ENCODE data around the gene HDAC4. TPM values are rescaled to one million over a fixed set of nuclear protein-coding genes. Genes with fewer than 3 reads are reported as not detected.

HDAC4 gene
- total RNA-seq, 1 experiment from 2014 or later, result 47.6 TPM

DNA sequence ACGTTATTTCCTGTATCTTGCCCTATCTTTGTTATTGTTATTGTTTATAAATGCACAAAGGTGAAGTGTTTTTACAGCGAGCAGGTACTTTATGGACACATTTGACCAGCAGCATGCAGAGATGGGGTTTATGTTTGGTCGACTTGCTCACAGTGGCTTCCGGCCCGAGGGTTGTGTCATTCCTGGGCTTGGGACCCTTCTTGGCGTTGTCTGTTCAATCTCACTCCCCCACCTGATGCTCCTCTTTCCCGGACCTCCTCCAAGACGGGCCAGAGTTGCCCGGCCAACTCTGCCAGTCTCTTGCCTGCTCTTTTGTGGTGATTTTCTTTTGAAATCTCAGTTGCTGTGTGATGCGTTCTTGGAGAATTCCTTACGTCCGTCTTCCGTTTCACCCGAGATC is 399.0 kb downstream of the HDAC4 start:
- peaks cover 0 to 2% of the 10 kb centered on the region in 2 experiments; a peak in 2 of 4 replicates for H3K4me1 ChIP-seq (ENCODE audit: control insufficient read depth in 1 of 2, insufficient read depth in 2 of 2, low read length in 2 of 2)
- no peak overlapping the region for H3K27ac ChIP-seq (ENCODE audit: low read depth, low read length)
- DNase-seq (ENCODE audit: low read depth, low spot score), result no peak
- POLR2A ChIA-PET, result no interaction called here
- no peaks in the 10 kb centered on the region for H3K36me3 ChIP-seq (ENCODE audit: control insufficient read depth in 1 of 2, insufficient read depth in 2 of 2, low read length in 2 of 2)
- intact Hi-C loops (cut with micrococcal nuclease), result no loop called here
- H3K9ac ChIP-seq (ENCODE audit: low read length), result no peak overlapping the region
- H3K9me2 ChIP-seq (ENCODE audit: insufficient read depth), result no peaks in the 10 kb centered on the region
- no peaks in the 10 kb centered on the region for H3K9me3 ChIP-seq (ENCODE audit: control insufficient read depth in 1 of 2, insufficient read depth in 1 of 2, low read depth in 1 of 2, low read length in 2 of 2)
- H4K20me1 ChIP-seq (ENCODE audit: insufficient read depth), result no peaks in the 10 kb centered on the region
- H3K79me2 ChIP-seq (ENCODE audit: insufficient read depth, low read length), result no peaks in the 10 kb centered on the region
- H2AFZ ChIP-seq (ENCODE audit: low read depth, low read length, poor library complexity, severe bottlenecking), result no peak overlapping the region
- CTCF ChIA-PET, result no interaction called here
- RAD21 ChIA-PET (ENCODE audit: low non-redundant PET in 1 of 2, low total read pairs in 2 of 2, uncharacterized antibody in 2 of 2, unreplicated experiment in 2 of 2), result no interaction called here
- no TSS peak for BruUV-seq (replicated peaks)
- peaks cover 10% of the 10 kb centered on the region; the same call in 1 of the 2 replicates for H3K27me3 ChIP-seq (ENCODE audit: insufficient read depth, low read length)
- no peak overlapping the region for H3K4me3 ChIP-seq (replicated peaks in 1 of 2; ENCODE audit: low read depth in 1 of 2, low read length in 2 of 2)
- ATAC-seq, result no peak
- TF ChIP-seq TCF7L2 (IDR thresholded peaks at IDR 0.05; ENCODE audit: borderline replicate concordance, extremely low read depth, insufficient read depth, insufficient read length), result no peak
- no peak for TF ChIP-seq RAD21 (IDR thresholded peaks at IDR 0.05; ENCODE audit: low read depth)
- H3K4me2 ChIP-seq (ENCODE audit: low read length), result no peak overlapping the region

DNA sequence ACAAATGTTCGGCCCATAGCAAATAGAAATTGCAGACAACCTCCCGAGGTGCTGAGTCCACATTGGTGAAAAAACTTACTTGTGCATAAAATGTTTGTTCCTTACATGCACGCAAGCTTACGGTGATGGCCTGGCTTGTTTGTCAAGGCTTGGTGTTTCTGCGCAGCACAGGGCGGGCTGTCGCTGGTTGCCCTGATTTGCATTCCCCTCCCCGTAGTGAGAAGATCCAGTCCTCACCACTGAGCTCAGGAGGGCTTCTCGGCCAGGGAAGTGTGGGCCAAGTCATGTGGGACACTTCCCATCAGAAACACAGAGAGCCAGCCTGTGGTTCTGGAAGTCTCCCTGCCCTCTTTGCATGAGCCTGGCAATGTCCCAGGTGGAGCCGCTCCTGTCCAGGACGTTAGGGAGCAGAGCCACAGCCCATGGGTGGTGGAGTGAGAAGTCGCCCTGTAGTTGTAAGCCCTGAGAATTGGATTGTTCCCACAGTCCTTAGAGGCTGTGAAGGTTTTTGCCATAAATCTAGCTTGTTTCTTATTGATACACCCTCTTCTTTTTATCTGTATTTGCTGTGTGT is 400.2 kb downstream of the HDAC4 start:
- no peak for DNase-seq (ENCODE audit: low read depth, low spot score)
- TF ChIP-seq, protein P1, sequence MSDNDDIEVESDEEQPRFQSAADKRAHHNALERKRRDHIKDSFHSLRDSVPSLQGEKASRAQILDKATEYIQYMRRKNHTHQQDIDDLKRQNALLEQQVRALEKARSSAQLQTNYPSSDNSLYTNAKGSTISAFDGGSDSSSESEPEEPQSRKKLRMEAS (IDR thresholded peaks at IDR 0.05), result no peak
- TF ChIP-seq CBX3 (IDR thresholded peaks at IDR 0.05; ENCODE audit: low read depth), result no peak
- TF ChIP-seq SRF (IDR thresholded peaks at IDR 0.05; ENCODE audit: low read depth), result no peak
- no peak for TF ChIP-seq EZH2 (IDR thresholded peaks at IDR 0.05)
- TF ChIP-seq POLR2AphosphoS5 (IDR thresholded peaks at IDR 0.05; ENCODE audit: low read depth, low read length), result no peak
- TF ChIP-seq, protein P2, sequence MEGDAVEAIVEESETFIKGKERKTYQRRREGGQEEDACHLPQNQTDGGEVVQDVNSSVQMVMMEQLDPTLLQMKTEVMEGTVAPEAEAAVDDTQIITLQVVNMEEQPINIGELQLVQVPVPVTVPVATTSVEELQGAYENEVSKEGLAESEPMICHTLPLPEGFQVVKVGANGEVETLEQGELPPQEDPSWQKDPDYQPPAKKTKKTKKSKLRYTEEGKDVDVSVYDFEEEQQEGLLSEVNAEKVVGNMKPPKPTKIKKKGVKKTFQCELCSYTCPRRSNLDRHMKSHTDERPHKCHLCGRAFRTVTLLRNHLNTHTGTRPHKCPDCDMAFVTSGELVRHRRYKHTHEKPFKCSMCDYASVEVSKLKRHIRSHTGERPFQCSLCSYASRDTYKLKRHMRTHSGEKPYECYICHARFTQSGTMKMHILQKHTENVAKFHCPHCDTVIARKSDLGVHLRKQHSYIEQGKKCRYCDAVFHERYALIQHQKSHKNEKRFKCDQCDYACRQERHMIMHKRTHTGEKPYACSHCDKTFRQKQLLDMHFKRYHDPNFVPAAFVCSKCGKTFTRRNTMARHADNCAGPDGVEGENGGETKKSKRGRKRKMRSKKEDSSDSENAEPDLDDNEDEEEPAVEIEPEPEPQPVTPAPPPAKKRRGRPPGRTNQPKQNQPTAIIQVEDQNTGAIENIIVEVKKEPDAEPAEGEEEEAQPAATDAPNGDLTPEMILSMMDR (IDR thresholded peaks at IDR 0.05 in 2 of 3, conservative IDR thresholded peaks at IDR 0.05 in 1 of 3; ENCODE audit: borderline replicate concordance in 1 of 3, insufficient read depth in 1 of 3, low read depth in 2 of 3, low read length in 2 of 3), result no peak
- no peak for TF ChIP-seq FOSL1 (IDR thresholded peaks at IDR 0.05; ENCODE audit: low read depth)
- no peak for TF ChIP-seq RAD21 (IDR thresholded peaks at IDR 0.05; ENCODE audit: low read depth)
- TF ChIP-seq ELF1 (IDR thresholded peaks at IDR 0.05; ENCODE audit: borderline replicate concordance, low read depth), result no peak
- no peaks in the 10 kb centered on the region for H3K9me2 ChIP-seq (ENCODE audit: insufficient read depth)
- H4K20me1 ChIP-seq (ENCODE audit: insufficient read depth), result no peaks in the 10 kb centered on the region
- H3K4me2 ChIP-seq (ENCODE audit: low read length), result no peak overlapping the region
- no peak overlapping the region for H3K4me3 ChIP-seq (replicated peaks in 1 of 2; ENCODE audit: low read depth in 1 of 2, low read length in 2 of 2)
- CTCF ChIA-PET, result no interaction called here
- H3K9ac ChIP-seq (ENCODE audit: low read length), result no peak overlapping the region
- no peaks in the 10 kb centered on the region for H3K9me3 ChIP-seq (ENCODE audit: control insufficient read depth in 1 of 2, insufficient read depth in 1 of 2, low read depth in 1 of 2, low read length in 2 of 2)
- no TSS peak for BruUV-seq (replicated peaks)
- no peaks in the 10 kb centered on the region; the same call in 1 of the 2 replicates for H3K27me3 ChIP-seq (ENCODE audit: insufficient read depth, low read length)
- no peaks in the 10 kb centered on the region for H3K79me2 ChIP-seq (ENCODE audit: insufficient read depth, low read length)
- H3K36me3 ChIP-seq (ENCODE audit: control insufficient read depth in 1 of 2, insufficient read depth in 2 of 2, low read length in 2 of 2), result no peaks in the 10 kb centered on the region
- RAD21 ChIA-PET (ENCODE audit: low non-redundant PET in 1 of 2, low total read pairs in 2 of 2, uncharacterized antibody in 2 of 2, unreplicated experiment in 2 of 2), result no interaction called here
- POLR2A ChIA-PET, result no interaction called here
- H2AFZ ChIP-seq (ENCODE audit: low read depth, low read length, poor library complexity, severe bottlenecking), result no peak overlapping the region
- H3K27ac ChIP-seq (ENCODE audit: low read depth, low read length), result no peak overlapping the region
- intact Hi-C loops (cut with micrococcal nuclease), result no loop called here
- no peaks in the 10 kb centered on the region; a peak in 1 of 4 replicates for H3K4me1 ChIP-seq (ENCODE audit: control insufficient read depth in 1 of 2, insufficient read depth in 2 of 2, low read length in 2 of 2)
- no peak for ATAC-seq
